ENCODE measurements around the gene CBLB.

GRCh38 chr3:105616374-105617121 lies 252.3 kb downstream of the CBLB start:
- TF ChIP-seq, protein P1, sequence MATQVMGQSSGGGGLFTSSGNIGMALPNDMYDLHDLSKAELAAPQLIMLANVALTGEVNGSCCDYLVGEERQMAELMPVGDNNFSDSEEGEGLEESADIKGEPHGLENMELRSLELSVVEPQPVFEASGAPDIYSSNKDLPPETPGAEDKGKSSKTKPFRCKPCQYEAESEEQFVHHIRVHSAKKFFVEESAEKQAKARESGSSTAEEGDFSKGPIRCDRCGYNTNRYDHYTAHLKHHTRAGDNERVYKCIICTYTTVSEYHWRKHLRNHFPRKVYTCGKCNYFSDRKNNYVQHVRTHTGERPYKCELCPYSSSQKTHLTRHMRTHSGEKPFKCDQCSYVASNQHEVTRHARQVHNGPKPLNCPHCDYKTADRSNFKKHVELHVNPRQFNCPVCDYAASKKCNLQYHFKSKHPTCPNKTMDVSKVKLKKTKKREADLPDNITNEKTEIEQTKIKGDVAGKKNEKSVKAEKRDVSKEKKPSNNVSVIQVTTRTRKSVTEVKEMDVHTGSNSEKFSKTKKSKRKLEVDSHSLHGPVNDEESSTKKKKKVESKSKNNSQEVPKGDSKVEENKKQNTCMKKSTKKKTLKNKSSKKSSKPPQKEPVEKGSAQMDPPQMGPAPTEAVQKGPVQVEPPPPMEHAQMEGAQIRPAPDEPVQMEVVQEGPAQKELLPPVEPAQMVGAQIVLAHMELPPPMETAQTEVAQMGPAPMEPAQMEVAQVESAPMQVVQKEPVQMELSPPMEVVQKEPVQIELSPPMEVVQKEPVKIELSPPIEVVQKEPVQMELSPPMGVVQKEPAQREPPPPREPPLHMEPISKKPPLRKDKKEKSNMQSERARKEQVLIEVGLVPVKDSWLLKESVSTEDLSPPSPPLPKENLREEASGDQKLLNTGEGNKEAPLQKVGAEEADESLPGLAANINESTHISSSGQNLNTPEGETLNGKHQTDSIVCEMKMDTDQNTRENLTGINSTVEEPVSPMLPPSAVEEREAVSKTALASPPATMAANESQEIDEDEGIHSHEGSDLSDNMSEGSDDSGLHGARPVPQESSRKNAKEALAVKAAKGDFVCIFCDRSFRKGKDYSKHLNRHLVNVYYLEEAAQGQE (IDR thresholded peaks at IDR 0.05; ENCODE audit: insufficient read depth in 1 of 2, low read depth in 2 of 2, low read length in 2 of 2) = no peak
- no peak for TF ChIP-seq TAF1 (IDR thresholded peaks at IDR 0.05; ENCODE audit: borderline replicate concordance, insufficient read depth, low read length)
